BLaER1 (cell line): ENCODE results near the gene OR10A2.
"Not testable (repeated sequence)": the region's sequence is repeated elsewhere in the genome, so short reads cannot be mapped to it uniquely, and the experiment has no call there.

Source experiments
- H3K27ac ChIP-seq: shearing (Covaris generic); formaldehyde crosslinking; 2 replicates; pipeline ENCODE4 v1.8.1; 2022
- H3K27me3 ChIP-seq: shearing (Covaris generic); formaldehyde crosslinking; 2 replicates; pipeline ENCODE4 v1.8.1; 2022
- H3K36me3 ChIP-seq: shearing (Covaris generic); formaldehyde crosslinking; 2 replicates; pipeline ENCODE4 v1.8.1; 2022
- H3K4me1 ChIP-seq: shearing (Covaris generic); formaldehyde crosslinking; 2 replicates; pipeline ENCODE4 v1.8.1; 2022
- H3K4me2 ChIP-seq: shearing (Covaris generic); formaldehyde crosslinking; 2 replicates; pipeline ENCODE4 v1.8.1; 2022
- H3K4me3 ChIP-seq: shearing (Covaris generic); formaldehyde crosslinking; 2 replicates; pipeline ENCODE4 v1.8.1; 2022
- H3K9ac ChIP-seq: shearing (Covaris generic); formaldehyde crosslinking; 2 replicates; pipeline ENCODE4 v1.8.1; 2022
- H3K9me3 ChIP-seq: shearing (Covaris generic); formaldehyde crosslinking; 2 replicates; pipeline ENCODE4 v1.8.1; 2022
- H4K20me1 ChIP-seq: shearing (Covaris generic); formaldehyde crosslinking; 2 replicates; pipeline ENCODE4 v1.8.1; 2022
- Cebpa-rat ChIP-seq: shearing (Covaris generic); IDR thresholded peaks from 2 replicates; pipeline ENCODE4 v1.8.1; 2022

Gene OR10A2

DNA sequence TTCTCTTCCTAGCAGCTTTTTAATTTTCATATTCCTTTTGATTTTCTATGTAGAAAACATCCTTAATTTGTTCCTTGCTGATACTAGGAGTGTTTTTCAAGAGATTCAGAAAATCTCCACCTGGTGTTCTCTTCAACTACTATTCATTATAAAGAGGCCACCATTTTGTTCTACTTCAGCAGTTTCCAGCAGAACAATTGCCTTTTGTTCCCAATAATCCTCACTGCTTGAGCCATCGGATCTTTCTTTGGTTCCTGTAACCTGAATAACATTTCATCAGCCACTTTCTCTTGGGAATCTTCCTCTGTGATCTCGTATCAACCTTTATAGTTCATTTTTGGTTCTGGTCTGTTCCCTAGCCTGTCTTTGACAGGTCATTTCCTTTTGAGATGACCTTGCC lies 19.2 kb upstream of the OR10A2 start:
- Histone ChIP-seq H3K9ac (no peak overlapping the region), H3K27me3 (no peaks in the 10 kb centered on the region)
- no peak for TF ChIP-seq Cebpa-rat

DNA sequence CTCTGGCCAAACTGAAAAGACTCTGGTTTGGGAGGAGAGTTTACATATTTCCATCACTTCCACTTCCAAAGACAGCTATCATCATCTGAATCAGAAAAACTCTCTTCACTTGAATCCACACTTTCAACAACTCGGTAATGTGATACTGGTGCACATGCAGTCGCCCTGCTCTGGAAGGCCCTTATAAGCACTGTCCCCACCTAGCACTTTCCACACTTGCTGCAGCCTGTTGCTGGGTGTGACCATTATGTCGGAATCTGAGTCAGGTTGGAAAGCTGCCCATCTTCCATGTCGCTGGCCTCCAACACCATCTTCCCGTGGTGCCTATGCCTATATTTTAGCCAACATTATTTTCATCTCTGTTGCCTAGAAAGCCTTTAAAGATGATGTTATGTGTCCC lies 18.5 kb upstream of the OR10A2 start:
- Histone ChIP-seq H4K20me1 (no peaks in the 10 kb centered on the region), H3K36me3 (no peaks in the 10 kb centered on the region), H3K4me2 (no peak overlapping the region), H3K9ac (no peak overlapping the region), H3K27ac (no peak overlapping the region), H3K27me3 (no peaks in the 10 kb centered on the region), H3K4me1 (no peaks in the 10 kb centered on the region), H3K9me3 (no peaks in the 10 kb centered on the region), H3K4me3 (no peak overlapping the region)
- no peak for TF ChIP-seq Cebpa-rat

More for the DNA sequence above, 19.2 kb upstream of the OR10A2 start:
- H3K4me2 ChIP-seq, result no peak overlapping the region
- no peaks in the 10 kb centered on the region for H4K20me1 ChIP-seq
- no peaks in the 10 kb centered on the region for H3K36me3 ChIP-seq
- H3K9me3 ChIP-seq, result no peaks in the 10 kb centered on the region
- H3K27ac ChIP-seq, result no peak overlapping the region
- H3K4me3 ChIP-seq, result no peak overlapping the region
- no peaks in the 10 kb centered on the region for H3K4me1 ChIP-seq

DNA sequence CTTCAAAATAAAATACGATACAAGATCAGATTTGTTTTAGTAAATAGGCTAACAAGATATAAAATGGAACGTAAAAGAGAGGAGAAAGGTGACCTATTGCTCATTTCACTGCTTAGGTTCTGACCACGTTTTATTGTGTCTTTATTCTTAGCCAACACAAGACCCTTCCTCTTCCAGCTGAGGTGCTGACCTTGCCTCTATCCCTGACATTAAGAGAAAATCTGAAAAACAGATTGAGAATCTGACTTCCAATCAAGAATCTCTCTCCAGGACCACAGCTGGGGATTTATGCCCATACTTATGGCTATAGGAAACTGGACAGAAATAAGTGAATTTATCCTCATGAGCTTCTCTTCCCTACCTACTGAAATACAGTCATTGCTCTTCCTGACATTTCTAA lies 17.5 kb upstream of the OR10A2 start, which contains the start of gene OR10A5:
Gene OR10A5 (plus strand): TSS at position 301 of the 400 bp plus-strand sequence. CDS start 0 bp downstream, at position 301.
- Histone ChIP-seq H3K4me2 (no peak within 1 kb of the TSS), H4K20me1 (no peaks in the 10 kb centered on the region), H3K36me3 (no peaks in the 10 kb centered on the region), H3K27ac (no peak within 1 kb of the TSS), H3K9ac (no peak within 1 kb of the TSS), H3K4me3 (no peak within 1 kb of the TSS), H3K27me3 (no peaks in the 10 kb centered on the region), H3K4me1 (no peaks in the 10 kb centered on the region), H3K9me3 (no peaks in the 10 kb centered on the region)
- no peak for TF ChIP-seq Cebpa-rat

DNA sequence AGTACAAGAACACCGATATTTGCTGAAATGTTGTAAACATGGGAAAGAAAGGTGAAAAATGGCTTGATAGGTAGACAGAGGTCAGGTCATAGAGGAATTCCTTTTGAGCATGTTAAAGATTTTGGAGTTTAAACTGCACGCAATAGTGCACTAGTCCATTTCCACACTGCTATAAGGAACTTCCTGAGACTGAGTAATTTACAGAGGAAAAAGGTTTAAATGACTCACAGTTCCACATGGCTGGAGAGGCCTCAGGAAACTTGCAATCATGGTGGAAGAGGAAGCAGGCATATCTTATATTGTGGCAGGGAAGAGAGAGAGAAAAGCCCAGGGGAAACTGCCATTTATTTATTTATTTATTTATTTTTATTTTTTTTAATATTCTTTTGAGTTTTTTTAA lies 12.3 kb upstream of the OR10A2 start:
- H3K4me2 ChIP-seq, result no peak overlapping the region
- H3K9ac ChIP-seq, result no peak overlapping the region
- H3K9me3 ChIP-seq, result peaks cover 12% of the 10 kb centered on the region; the same call in 1 of the 2 replicates
- H3K36me3 ChIP-seq, result no peaks in the 10 kb centered on the region
- no peak for TF ChIP-seq Cebpa-rat
- no peak overlapping the region for H3K27ac ChIP-seq
- no peaks in the 10 kb centered on the region for H4K20me1 ChIP-seq
- H3K4me3 ChIP-seq, result no peak overlapping the region
- H3K4me1 ChIP-seq, result no peaks in the 10 kb centered on the region
- H3K27me3 ChIP-seq, result no peaks in the 10 kb centered on the region

DNA sequence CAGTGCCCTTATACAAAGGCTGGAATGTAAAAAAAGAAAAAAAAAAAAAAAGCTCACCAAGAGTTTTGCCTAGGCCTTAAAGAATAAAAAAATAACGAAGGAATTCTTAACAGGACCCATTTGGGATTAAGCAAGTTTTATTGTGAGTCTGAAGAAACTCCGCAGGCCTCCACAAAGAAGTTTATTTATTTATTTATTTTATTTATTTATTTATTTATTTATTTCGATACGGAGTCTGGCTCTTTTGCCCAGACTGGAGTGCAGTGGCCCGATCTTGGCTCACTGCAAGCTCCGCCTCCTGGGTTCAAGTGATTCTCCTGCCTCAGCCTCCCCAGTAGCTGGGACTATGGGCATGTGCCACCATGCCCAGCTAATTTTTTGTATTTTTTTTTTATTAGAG lies 8.1 kb upstream of the OR10A2 start:
- not testable (repeated sequence) for H4K20me1 ChIP-seq, H3K4me3 ChIP-seq, H3K4me1 ChIP-seq, H3K36me3 ChIP-seq, H3K9ac ChIP-seq, H3K4me2 ChIP-seq, H3K27ac ChIP-seq, H3K27me3 ChIP-seq
- H3K9me3 ChIP-seq, result peaks cover 12% of the 10 kb centered on the region; the same call in 1 of the 2 replicates

DNA sequence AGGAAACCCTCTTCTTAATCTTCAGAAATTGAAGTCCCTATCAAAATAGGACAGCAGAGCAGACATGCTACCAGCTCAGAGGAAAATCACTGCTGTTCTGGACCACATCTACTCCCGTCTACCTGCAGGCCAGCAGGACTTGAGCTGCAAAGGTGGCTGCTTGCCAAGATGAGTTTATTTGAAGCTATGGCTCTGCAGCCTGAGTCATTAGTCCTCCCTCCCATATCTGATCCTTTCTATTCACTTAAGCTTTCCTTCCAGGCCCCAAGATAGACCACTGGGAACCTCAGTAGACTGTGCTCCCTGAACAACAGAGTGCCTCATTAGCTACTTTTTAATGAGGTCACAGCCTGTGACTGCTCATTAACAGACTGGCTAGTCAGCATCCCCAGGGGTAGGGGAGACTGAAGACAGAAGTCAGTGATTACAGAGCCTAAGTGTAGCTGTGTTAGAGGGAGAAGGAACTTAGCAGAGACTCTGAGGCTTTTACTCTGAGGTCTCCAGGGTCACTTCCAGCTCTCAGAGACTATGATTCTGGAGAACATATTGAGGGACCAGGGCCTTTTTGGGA lies 6.8 kb upstream of the OR10A2 start:
- no peak overlapping the region for H3K4me3 ChIP-seq
- H4K20me1 ChIP-seq, result no peaks in the 10 kb centered on the region
- no peaks in the 10 kb centered on the region for H3K27me3 ChIP-seq
- H3K9ac ChIP-seq, result no peak overlapping the region
- TF ChIP-seq Cebpa-rat, result no peak
- H3K4me1 ChIP-seq, result no peaks in the 10 kb centered on the region
- no peaks in the 10 kb centered on the region for H3K36me3 ChIP-seq
- H3K27ac ChIP-seq, result no peak overlapping the region
- H3K4me2 ChIP-seq, result no peak overlapping the region
- peaks cover 12% of the 10 kb centered on the region; the same call in 1 of the 2 replicates for H3K9me3 ChIP-seq

DNA sequence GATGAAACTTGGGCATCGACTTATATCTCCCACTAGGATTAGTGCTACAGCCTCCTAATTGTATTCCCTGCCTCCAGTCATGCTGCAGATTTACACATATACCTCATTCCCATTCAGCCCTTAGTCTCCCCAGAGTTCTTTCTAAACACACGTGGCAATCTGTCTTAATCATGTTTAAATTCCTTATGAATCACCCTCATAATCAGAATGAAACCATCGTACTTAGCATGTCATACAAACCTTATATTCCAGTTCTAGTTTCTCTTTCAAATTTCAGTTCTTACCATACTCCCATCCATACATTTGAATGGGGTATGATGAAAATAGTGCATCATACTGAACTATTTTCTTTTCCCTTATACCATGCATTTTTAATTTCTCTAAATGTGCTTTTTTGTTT lies 6.0 kb upstream of the OR10A2 start:
- H3K9me3 ChIP-seq, result peaks cover 9% of the 10 kb centered on the region; the same call in 1 of the 2 replicates
- H3K4me3 ChIP-seq, result no peak overlapping the region
- no peaks in the 10 kb centered on the region for H3K4me1 ChIP-seq
- no peaks in the 10 kb centered on the region for H4K20me1 ChIP-seq
- no peak overlapping the region for H3K9ac ChIP-seq
- H3K27ac ChIP-seq, result no peak overlapping the region
- no peak overlapping the region for H3K4me2 ChIP-seq
- no peak for TF ChIP-seq Cebpa-rat
- H3K36me3 ChIP-seq, result no peaks in the 10 kb centered on the region
- H3K27me3 ChIP-seq, result no peaks in the 10 kb centered on the region

DNA sequence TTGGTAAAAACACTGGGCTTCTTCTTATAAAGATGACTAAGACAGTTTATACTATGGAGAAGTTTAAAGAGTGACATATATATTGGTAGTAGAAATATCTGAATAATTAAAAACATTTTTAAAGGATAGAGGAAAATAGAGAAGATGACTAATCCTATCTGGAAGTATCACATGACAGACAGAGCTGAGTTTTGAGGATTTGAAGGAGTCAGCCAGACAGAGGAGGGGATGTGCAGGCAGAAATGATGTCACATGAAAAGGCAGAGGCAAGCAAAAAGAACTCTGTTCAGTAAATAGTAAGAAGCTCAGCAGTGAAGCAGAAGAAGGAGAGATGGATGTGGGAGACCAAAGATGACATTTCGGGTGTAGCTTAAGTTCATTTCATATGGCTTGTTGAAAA lies 1.6 kb downstream of the OR10A2 start:
- no peaks in the 10 kb centered on the region for H4K20me1 ChIP-seq
- H3K27ac ChIP-seq, result no peak overlapping the region
- no peak for TF ChIP-seq Cebpa-rat
- no peaks in the 10 kb centered on the region for H3K36me3 ChIP-seq
- H3K4me1 ChIP-seq, result no peaks in the 10 kb centered on the region
- no peak overlapping the region for H3K4me2 ChIP-seq
- H3K9me3 ChIP-seq, result no peaks in the 10 kb centered on the region
- H3K27me3 ChIP-seq, result no peaks in the 10 kb centered on the region
- H3K9ac ChIP-seq, result no peak overlapping the region
- H3K4me3 ChIP-seq, result no peak overlapping the region

DNA sequence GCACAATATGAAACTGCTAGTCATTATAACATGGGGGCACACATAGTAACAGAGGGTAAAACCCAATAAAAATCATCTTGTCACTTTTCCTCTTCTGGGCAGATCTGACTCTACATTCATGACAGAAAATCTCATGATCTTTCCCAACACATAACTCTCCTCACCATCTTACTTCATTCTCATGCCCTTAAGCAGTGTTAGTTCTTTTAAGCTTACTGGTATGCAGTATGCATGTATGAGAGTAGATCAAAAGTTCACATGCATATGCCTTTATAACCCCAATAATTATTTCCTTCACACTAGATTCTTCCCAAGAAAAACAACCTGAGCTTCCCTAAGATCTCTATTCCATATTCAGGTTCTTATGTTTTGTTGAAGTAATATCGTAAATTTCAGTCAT lies 8.4 kb downstream of the OR10A2 start:
- H4K20me1 ChIP-seq, result no peaks in the 10 kb centered on the region
- H3K4me3 ChIP-seq, result no peak overlapping the region
- TF ChIP-seq Cebpa-rat, result no peak
- H3K9ac ChIP-seq, result no peak overlapping the region
- no peak overlapping the region for H3K4me2 ChIP-seq
- H3K4me1 ChIP-seq, result no peaks in the 10 kb centered on the region
- no peaks in the 10 kb centered on the region for H3K36me3 ChIP-seq
- no peaks in the 10 kb centered on the region for H3K9me3 ChIP-seq
- no peaks in the 10 kb centered on the region for H3K27me3 ChIP-seq
- no peak overlapping the region for H3K27ac ChIP-seq

DNA sequence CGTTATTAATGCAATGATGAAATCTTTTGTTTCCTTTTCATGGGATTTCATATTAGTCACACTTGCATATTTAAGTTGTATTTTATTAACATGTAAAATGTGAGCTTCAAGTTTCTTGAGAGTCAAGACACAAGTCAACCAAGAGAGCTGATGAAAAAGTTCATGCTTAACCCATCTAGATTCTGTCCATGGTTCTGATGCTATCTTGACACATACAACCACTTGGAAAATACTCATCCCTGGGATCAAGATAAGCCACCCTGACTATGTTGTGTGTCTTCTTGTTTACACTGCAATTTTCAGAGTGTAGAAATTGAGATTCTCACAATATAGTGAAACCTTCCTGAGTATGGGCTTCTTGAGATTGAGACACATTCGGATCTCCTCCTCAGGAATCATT lies 12.9 kb downstream of the OR10A2 start:
- no peak for TF ChIP-seq Cebpa-rat
- no peak overlapping the region for H3K4me3 ChIP-seq
- no peak overlapping the region for H3K27ac ChIP-seq
- H3K9me3 ChIP-seq, result peaks cover 9% of the 10 kb centered on the region
- no peaks in the 10 kb centered on the region for H4K20me1 ChIP-seq
- no peaks in the 10 kb centered on the region for H3K4me1 ChIP-seq
- H3K9ac ChIP-seq, result no peak overlapping the region
- H3K4me2 ChIP-seq, result no peak overlapping the region
- H3K36me3 ChIP-seq, result no peaks in the 10 kb centered on the region
- no peaks in the 10 kb centered on the region for H3K27me3 ChIP-seq

DNA sequence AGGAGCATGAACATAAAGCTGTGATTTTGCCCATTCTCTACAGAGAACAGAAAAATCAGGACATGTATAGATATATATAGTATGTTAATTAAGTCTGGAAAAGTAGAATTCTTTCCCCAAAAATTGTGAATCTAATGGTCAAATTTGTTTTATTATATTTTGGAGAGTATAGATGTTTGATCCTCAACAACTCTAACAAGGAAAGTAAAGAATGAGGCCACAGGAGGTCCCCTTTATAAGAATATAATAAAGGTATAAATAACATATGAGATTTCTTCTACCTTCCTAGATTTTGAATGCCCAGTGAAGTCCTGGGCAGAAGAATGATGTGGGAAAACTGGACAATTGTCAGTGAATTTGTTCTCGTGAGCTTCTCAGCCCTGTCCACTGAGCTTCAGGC lies 13.5 kb downstream of the OR10A2 start, which contains the start of gene OR10A4:
Gene OR10A4 (plus strand): TSS at position 301 of the 400 bp plus-strand sequence. CDS start 23 bp downstream, at position 324.
- H3K27ac ChIP-seq, result no peak within 1 kb of the TSS
- no peak within 1 kb of the TSS for H3K4me2 ChIP-seq
- no peak within 1 kb of the TSS for H3K4me3 ChIP-seq
- H3K9me3 ChIP-seq, result peaks cover 9% of the 10 kb centered on the region
- no peak for TF ChIP-seq Cebpa-rat
- no peaks in the 10 kb centered on the region for H3K4me1 ChIP-seq
- H3K9ac ChIP-seq, result no peak within 1 kb of the TSS
- no peaks in the 10 kb centered on the region for H3K36me3 ChIP-seq
- H3K27me3 ChIP-seq, result no peaks in the 10 kb centered on the region
- H4K20me1 ChIP-seq, result no peaks in the 10 kb centered on the region
